ENCODE results near the gene TBC1D22A.

TBC1D22A gene

DNA sequence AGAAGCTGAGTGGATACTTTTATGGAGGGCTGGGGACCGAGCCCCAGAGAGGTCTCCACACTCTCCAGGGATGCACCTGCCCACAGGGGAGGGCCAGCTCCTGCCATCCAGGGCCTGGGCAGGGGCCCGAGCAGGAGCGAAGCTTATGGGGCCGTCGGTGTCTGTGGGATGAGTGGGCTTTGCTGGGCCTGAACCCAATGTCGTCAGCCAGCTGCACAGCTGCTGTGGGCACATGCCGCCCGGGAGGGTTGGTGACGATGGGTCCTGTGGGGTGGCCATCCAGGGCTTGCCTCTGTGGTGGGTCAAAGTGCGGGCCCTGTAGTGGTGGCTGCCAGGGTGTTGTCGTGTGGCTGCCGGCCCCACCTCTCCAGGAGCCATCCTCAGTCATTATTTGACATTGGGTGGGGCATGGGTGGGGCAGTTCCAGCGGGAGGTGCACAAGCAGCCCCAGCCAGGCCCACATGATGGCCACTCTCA, 447.1 kb downstream of the TBC1D22A start:
- no peak for DNase-seq

DNA sequence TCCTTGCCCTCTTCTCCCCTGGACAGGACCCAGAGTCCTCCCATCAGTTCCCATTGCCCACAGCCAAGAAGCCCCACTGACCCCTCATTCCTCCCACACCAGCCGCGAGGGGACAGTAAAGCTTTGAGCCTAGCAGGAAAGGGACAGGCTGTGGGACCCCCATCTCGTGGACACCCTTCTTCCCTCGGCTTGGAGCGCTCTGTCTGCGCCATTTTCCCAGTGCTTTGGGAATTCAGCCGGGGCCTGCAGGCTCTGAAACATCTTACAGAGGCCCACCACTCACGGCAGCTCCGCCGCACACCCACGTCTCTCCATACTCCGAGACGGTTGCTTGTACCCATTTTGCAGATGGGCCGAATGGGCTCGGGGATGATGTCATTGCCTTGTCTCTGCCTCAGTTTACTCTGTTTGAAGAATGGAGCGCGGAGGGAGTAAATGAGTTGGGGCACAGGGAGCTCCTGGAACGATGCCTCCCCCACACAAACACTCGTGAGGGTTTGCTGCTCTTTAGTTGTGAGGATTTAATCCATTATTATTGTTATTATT, 447.7 kb downstream of the TBC1D22A start:
- no peak for DNase-seq

DNA sequence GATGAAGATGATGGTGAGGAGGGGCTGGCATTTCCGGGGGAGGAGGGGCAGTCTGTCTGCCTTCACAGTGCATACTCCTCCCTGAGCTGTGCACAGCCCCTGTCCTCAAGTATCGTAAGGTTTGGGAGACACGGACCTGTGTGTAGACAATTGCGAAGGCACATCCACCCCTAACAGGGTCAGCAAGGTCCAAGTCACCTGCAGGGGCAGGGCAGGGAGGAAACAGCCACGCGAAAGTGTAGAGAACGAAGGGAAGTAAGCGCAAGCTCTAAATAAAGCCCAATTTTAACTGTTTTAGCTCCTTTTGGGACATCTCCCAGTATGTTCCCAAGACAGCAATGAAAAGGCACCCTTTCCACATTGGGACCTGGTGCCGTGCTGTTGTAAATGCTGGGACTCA, 448.2 kb downstream of the TBC1D22A start:
- no peak for DNase-seq

DNA sequence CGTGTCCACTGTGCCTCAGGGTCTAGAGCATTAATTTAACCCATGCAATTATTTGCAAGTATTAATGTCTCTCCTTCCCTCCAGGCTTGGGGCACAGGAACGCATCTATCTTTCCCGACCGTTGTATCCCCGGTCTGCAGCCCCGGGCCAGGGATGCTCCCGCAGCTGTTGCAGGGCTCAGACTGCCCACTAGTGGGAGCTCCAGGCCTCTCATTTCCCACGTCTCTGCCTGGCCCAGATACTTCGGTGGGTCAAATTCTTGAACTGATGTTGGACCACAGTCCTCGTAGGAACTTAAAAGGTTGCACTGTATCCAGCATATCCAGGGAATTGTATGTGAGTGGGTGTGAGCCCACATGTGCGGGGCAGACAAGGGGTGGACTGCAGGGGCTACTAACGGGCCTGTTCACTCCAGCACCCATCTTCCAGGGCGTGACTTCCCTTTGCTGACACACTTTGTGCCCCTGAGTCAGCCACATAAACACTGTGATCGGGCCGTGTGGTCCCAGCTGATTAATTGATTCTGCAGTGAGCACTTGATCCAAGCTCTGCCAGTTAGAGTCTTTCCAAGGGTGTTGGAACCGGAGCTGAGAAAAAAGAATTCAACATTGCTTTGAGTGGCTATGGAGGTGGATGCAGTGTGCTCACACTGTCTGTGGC, 451.3 kb downstream of the TBC1D22A start:
- peak; percentile 64 to 71 for DNase-seq

DNA sequence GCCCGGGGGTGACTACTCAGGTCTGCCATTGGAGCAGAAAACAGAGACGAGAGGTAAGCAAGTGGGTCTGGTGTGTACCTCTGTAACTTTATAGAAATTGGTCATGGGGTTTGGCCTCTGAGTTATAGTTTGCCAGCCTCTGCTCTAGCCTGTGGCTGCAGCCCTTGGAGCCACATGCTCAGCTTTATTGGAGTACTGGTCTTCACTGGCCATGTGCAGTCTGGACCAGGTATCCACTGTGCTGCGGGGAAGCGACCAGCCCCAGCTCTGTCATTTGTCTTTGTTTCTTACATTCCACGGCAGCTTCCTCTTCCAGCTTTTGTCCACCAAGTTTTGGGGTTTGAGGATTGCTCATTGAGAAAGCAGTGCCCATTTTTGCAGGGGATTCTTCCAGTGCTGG, 453.4 kb downstream of the TBC1D22A start:
- DNase-seq, result no peak

DNA sequence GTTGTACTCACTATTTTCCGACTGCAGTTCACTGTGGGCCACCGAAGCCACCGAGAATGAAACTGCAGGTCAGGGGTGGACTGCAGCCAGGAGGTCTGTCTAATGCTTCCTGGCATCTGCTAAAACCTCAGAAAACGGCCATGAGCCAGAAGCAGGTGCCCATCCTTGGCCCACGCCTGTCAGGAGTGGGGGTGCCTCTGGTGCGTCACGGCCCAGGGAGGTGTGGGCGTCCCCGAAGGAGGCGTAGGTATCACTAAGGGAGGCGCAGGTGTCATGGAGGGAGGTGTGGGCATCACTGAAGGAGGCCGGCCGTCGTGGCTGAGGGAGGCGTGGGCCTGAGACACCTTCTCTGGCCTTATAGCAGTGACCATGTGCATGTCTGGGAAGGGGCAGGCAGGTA, 456.2 kb downstream of the TBC1D22A start:
- DNase-seq, result no peak

DNA sequence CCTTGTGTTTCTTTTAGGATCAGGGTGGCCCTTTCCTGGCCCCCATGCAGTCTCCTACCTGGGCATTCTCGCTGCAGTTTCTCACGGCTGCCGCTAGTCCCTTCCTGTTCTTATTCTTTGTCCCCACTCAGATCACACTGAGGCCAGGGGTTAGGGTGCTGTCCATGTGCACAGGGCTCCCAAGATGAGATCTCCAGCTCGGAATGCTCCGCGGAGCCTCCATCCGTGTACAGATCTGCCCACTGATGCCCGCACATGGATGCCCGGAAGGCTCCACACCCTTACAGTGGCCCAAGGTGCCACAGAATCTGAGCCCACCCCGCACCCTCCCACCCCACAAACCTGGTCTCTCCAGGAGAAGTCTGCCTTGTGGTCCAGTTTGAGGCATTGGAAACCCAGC, 457.3 kb downstream of the TBC1D22A start:
- DNase-seq, result no peak

DNA sequence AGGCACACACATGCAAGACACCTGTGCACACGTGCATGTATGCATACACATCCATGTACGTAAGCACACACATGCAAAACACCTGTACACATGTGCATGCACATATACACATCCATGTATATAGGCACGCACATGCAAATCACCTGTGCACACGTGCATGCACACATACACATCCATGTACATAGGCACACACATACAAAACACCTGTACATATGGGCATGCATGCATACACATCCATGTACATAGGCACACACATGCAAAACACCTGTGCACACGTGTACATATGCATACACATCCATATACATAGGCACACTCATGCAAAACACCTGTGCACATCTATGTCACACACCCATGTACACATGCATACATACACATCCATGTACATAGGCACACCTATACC, 458.3 kb downstream of the TBC1D22A start:
- DNase-seq, result no peak

DNA sequence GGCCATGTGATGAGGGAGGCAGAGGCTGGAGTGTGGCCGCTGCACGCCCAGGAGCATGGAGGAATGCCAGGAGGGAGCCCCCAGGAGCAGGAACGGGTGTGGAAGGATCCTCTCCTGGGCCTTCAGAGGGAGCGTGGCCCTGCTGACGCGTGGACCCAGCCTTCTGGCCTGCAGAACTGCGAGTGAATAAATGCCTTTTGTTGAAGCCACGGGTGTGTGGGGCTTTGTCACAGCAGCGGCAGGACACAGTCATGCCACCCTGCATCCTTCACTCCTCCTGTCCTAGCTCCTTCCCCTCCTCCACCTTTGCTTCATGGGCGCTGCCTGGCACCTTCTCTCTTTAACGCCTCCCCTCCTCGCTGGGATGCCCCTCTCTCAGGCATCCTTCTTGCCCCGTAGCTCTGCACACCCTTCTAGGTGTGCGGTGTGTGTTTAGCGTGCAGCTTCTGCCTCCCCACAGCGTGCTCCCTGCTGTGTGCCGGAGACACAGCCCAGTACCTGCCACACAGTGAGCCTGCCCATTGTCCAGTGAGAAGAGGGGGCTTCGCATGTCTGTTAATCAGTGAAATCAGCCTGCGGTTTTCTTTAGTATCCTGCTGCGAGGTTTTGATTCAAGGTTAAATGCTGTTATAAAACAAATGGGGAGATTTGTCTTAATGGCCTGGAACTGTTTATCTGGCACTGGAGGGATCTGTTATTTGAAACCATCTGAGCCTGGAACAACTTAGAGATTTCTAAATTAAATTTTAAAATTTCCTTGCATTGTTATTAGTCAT, 459.6 kb downstream of the TBC1D22A start:
- no peak for DNase-seq
